Naive B cell (primary cell): ENCODE data around the gene EGLN1. TPM values are rescaled to one million over a fixed set of nuclear protein-coding genes. Genes with fewer than 3 reads are reported as not detected.
A peak's percentile ranks its signal among the peaks of the same experiment; 100 is the strongest.

Experiments used
- ATAC-seq, 2 donors: fragments of 150-1000 bp; cut with Tn5 transposase; 2 replicates each; pipeline ENCODE4 v1.10.0; 2021; ENCODE audit warnings: low read depth in 2 of 2, mild to moderate bottlenecking in 2 of 2, moderate library complexity in 2 of 2
- DNase-seq: peaks from one replicate; pipeline ENCODE4 v3.0.0; 2022
- H3K27ac Mint-ChIP-seq, 6 donors: one replicate each; pipeline ENCODE4 v1.8.0; 2020 to 2022; ENCODE audit warnings: mild to moderate bottlenecking in 6 of 6, mixed read lengths in 6 of 6, moderate library complexity in 5 of 6, inconsistent platforms in 2 of 6
- H3K27me3 Mint-ChIP-seq, 3 donors: one replicate each; pipeline ENCODE4 v1.8.0; 2021 to 2022; ENCODE audit warnings: mixed read lengths in 3 of 3, mild to moderate bottlenecking in 1 of 3
- H3K36me3 Mint-ChIP-seq, 2 donors: one replicate each; pipeline ENCODE4 v1.8.0; 2020 to 2022; ENCODE audit warnings: mixed read lengths in 2 of 2, inconsistent platforms in 1 of 2, mild to moderate bottlenecking in 1 of 2
- H3K4me1 Mint-ChIP-seq, 3 donors: one replicate each; pipeline ENCODE4 v1.8.0; 2020 to 2022; ENCODE audit warnings: mixed read lengths in 3 of 3, inconsistent platforms in 1 of 3, mild to moderate bottlenecking in 1 of 3, moderate library complexity in 1 of 3
- H3K4me3 Mint-ChIP-seq, 8 donors: one replicate each; pipeline ENCODE4 v1.8.0; 2020 to 2022; ENCODE audit warnings: mild to moderate bottlenecking in 8 of 8, mixed read lengths in 8 of 8, moderate library complexity in 8 of 8, inconsistent platforms in 2 of 8
- H3K9me3 Mint-ChIP-seq, 7 donors: one replicate each; pipeline ENCODE4 v1.8.0; 2020 to 2022; ENCODE audit warnings: mixed read lengths in 7 of 7, mild to moderate bottlenecking in 5 of 7, inconsistent platforms in 2 of 7, moderate library complexity in 1 of 7
- polyA plus RNA-seq, 6 donors: library from polyadenylated mRNA; unstranded; fragments of 300-500 nt; fragmentation: Illumina TruSeq; gene quantifications; one replicate each; pipeline ENCODE4 v1.2.3, GENCODE V29; 2021; ENCODE audit warnings: low read depth in 6 of 6

EGLN1 gene
- polyA plus RNA-seq, 6 donors from 2014 or later = 16.4 to 30.6 (median 21.6) TPM

DNA sequence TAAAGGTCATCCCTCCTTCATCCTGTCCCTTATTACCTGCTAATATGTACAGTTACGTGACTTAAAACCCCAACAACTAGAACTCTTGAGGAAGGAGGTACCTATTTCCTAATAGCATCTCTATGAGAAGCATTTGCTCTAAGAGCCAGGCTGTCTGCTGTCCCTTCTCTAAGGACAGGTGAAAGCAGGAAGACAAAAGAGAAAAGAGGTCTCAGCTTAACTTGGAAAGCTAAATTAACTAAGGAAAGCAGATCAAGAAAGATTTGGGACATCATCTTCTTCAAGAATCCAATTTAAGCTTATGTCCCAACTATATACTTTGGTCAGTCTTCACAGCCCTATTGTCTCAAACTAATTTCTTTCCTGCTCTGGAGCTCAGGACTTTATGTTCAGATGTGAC lies 2.9 kb downstream of the EGLN1 start:
- Mint-ChIP-seq H3K27me3 (no peaks in the 10 kb centered on the region), H3K27ac (peak overlapping the region in 2 of 6 donors; percentile 47 to 76), H3K36me3 (peaks cover 3 to 6% of the 10 kb centered on the region in 2 donors), H3K4me3 (peak overlapping the region in 7 of 8 donors; percentile 80 to 97 (median 93)), H3K9me3 (no peaks in the 10 kb centered on the region), H3K4me1 (peaks cover 44 to 59% (median 47%) of the 10 kb centered on the region in 3 donors)
- no peak for DNase-seq
- no peak for ATAC-seq

- Mint-ChIP-seq H3K4me3 (peak overlapping the region in 7 of 8 donors; percentile 31 to 93 (median 87)), H3K9me3 (no peaks in the 10 kb centered on the region), H3K36me3 (peaks cover 6 to 7% of the 10 kb centered on the region in 2 donors), H3K4me1 (peaks cover 48 to 63% (median 51%) of the 10 kb centered on the region in 3 donors), H3K27me3 (no peaks in the 10 kb centered on the region), H3K27ac (peak overlapping the region in 2 of 6 donors; percentile 20 to 47)
- DNase-seq (no peak), ATAC-seq (no peak)
Measured at GRCh38 chr1:231418741-231419107, 3.4 kb downstream of the EGLN1 start.

- ATAC-seq (no peak), DNase-seq (no peak)
- H3K27ac Mint-ChIP-seq = peak overlapping the region in 2 of 6 donors; percentile 20 to 53
- H3K36me3 Mint-ChIP-seq = peaks cover 8 to 9% of the 10 kb centered on the region in 2 donors
- no peaks in the 10 kb centered on the region for H3K27me3 Mint-ChIP-seq
- H3K4me1 Mint-ChIP-seq = peaks cover 53 to 68% (median 54%) of the 10 kb centered on the region in 3 donors
- H3K4me3 Mint-ChIP-seq = peak overlapping the region; percentile 31 to 93 (median 86)
- H3K9me3 Mint-ChIP-seq = no peaks in the 10 kb centered on the region
Measured at GRCh38 chr1:231418101-231418740, 3.9 kb downstream of the EGLN1 start.

GRCh38 chr1:231417513-231417912 lies 4.6 kb downstream of the EGLN1 start:
- H3K36me3 Mint-ChIP-seq = peaks cover 15 to 16% of the 10 kb centered on the region in 2 donors

GRCh38 chr1:231416901-231417300 lies 5.2 kb downstream of the EGLN1 start:
- Mint-ChIP-seq H3K4me3 (peak overlapping the region in 3 of 8 donors; percentile 4 to 90 (median 9)), H3K4me1 (peaks cover 52 to 71% (median 66%) of the 10 kb centered on the region in 3 donors), H3K27me3 (no peaks in the 10 kb centered on the region), H3K27ac (peak overlapping the region in 1 of 6 donors; percentile 59), H3K9me3 (no peaks in the 10 kb centered on the region), H3K36me3 (peaks cover 16 to 19% of the 10 kb centered on the region in 2 donors)
- no peak for DNase-seq
- ATAC-seq = no peak

More at GRCh38 chr1:231417513-231417912, 4.6 kb downstream of the EGLN1 start:
- Mint-ChIP-seq H3K27me3 (no peaks in the 10 kb centered on the region), H3K9me3 (no peaks in the 10 kb centered on the region), H3K4me3 (peak overlapping the region in 3 of 8 donors; percentile 9 to 90 (median 10)), H3K4me1 (peaks cover 54 to 69% (median 60%) of the 10 kb centered on the region in 3 donors), H3K27ac (no peak overlapping the region)
- ATAC-seq (no peak), DNase-seq (no peak)

DNA sequence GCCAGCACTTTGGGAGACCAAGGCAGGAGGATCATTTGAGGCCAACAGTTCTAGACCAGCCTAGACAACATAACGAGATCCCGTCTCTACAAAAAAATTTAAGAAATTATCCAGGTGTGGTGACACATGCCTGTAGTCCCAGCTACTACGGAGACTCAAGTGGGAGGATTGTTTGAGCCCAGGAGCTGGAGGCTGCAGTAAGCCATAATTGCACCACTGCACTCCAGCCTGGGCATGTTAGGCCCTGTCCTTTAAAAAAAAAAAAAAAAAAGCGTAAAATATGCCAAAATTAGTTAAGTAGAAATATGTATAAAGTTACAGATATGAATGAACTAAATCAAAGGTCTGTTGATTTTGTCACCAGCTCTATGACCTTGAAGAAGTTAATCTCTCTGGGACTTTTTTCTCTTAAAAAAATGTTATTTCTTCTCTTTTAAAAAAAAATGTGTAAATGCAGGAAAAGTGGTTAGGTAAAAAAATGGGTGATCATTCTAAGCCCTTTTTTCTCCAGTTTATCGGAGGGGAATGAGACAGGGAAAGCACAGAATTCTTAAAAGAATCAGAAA lies 7.0 kb downstream of the EGLN1 start:
- ATAC-seq = no peak
- no peak overlapping the region for H3K4me3 Mint-ChIP-seq
- no peak for DNase-seq
- H3K9me3 Mint-ChIP-seq = no peaks in the 10 kb centered on the region
- no peaks in the 10 kb centered on the region for H3K27me3 Mint-ChIP-seq
- peak overlapping the region in 1 of 6 donors; percentile 33 for H3K27ac Mint-ChIP-seq
- H3K36me3 Mint-ChIP-seq = peaks cover 16 to 19% of the 10 kb centered on the region in 2 donors
- peaks cover 46 to 72% (median 54%) of the 10 kb centered on the region in 3 donors for H3K4me1 Mint-ChIP-seq

GRCh38 chr1:231414260-231415016 lies 7.6 kb downstream of the EGLN1 start:
- Mint-ChIP-seq H3K27ac (peak overlapping the region in 4 of 6 donors; percentile 20 to 67 (median 46)), H3K36me3 (peaks cover 16 to 19% of the 10 kb centered on the region in 2 donors), H3K4me1 (peaks cover 39 to 65% (median 48%) of the 10 kb centered on the region in 3 donors), H3K27me3 (no peaks in the 10 kb centered on the region), H3K9me3 (no peaks in the 10 kb centered on the region), H3K4me3 (peak overlapping the region in 1 of 8 donors; percentile 14)
- ATAC-seq (no peak), DNase-seq (no peak)

DNA sequence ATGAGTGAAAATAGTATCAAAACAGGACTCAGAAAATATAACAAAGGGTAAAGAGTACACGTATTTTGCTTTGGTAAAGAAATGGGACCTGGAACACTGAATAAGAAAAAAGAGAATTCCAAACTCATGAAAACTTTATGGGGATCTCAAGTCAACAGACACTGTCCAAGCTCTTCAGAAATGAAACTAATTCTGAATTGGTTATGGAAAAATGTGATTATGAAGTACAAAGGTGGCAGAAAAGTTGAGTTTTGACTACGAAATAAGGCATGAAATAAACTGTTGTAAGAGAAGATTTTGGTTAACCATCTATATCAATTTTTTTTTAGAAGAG lies 8.4 kb downstream of the EGLN1 start:
- Mint-ChIP-seq H3K36me3 (peaks cover 16 to 19% of the 10 kb centered on the region in 2 donors), H3K4me1 (peaks cover 33 to 60% (median 43%) of the 10 kb centered on the region in 3 donors), H3K27ac (peak overlapping the region in 2 of 6 donors; percentile 4 to 67), H3K9me3 (no peaks in the 10 kb centered on the region), H3K27me3 (no peaks in the 10 kb centered on the region), H3K4me3 (peak overlapping the region in 2 of 8 donors; percentile 14 to 16)
- no peak for DNase-seq
- no peak for ATAC-seq

DNA sequence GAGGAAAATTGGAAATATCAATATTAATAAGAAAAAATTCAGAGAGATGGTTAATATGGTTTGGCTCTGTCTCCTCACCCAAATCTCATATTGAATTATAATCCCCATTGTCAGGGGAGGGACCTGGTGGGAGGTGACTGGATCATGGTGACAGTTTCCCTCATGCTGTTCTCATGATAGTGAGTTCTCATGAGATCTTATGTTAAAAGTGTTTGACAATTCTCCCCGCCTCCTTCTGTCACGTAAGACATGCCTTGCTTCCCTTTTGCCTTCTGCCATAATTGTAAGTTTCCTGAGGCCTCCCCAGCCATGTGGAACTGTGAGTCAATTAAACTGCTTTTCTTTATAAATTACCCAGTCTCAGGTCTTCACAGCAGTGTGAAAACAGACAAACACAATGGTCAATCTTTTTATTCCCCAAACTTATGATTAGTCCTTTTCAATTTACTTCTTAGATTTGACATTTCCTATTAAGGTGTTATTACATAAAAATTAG lies 11.0 kb downstream of the EGLN1 start:
- peaks cover 25 to 41% (median 31%) of the 10 kb centered on the region in 3 donors for H3K4me1 Mint-ChIP-seq
- peaks cover 13 to 16% of the 10 kb centered on the region in 2 donors for H3K36me3 Mint-ChIP-seq
- H3K9me3 Mint-ChIP-seq = no peaks in the 10 kb centered on the region
- DNase-seq (no peak), ATAC-seq (no peak)
- H3K27me3 Mint-ChIP-seq = no peaks in the 10 kb centered on the region
- peak overlapping the region in 2 of 6 donors; percentile 62 to 64 for H3K27ac Mint-ChIP-seq
- peak overlapping the region in 1 of 8 donors; percentile 59 for H3K4me3 Mint-ChIP-seq

- no peaks in the 10 kb centered on the region for H3K27me3 Mint-ChIP-seq
- H3K9me3 Mint-ChIP-seq = no peaks in the 10 kb centered on the region
- H3K27ac Mint-ChIP-seq = no peak overlapping the region
- H3K36me3 Mint-ChIP-seq = peaks cover 13 to 16% of the 10 kb centered on the region in 2 donors
- ATAC-seq = no peak
- no peak for DNase-seq
- no peak overlapping the region for H3K4me3 Mint-ChIP-seq
- H3K4me1 Mint-ChIP-seq = peaks cover 30 to 39% (median 34%) of the 10 kb centered on the region in 3 donors
Measured at GRCh38 chr1:231410036-231410612, 12.0 kb downstream of the EGLN1 start.

DNA sequence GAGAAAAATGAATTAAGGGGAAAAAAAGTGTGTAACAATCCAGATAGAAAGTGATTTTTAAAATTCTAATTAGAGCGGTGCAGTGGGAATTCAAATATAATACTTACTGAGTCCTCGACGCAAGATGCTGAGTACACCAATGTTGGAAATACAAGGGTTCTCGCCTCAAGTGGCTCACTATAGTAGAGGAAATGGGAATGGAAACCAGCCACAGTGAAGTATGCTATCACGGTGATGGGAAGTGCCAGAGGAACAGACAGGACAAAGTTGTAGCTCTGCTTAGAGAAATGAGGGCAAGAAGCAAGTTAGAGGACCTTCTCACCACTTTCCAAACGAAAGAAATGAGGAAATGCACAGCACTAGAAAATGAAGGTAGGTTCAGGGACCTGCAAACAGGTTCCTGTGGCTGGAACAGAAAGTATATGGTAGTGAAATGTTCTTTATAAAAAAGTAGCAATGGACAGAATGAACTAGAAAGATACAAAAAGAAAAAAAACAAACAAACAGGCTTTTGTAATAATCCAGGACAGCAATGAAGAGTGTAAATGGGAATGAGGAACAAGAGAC lies 13.5 kb downstream of the EGLN1 start:
- H3K27me3 Mint-ChIP-seq = no peaks in the 10 kb centered on the region
- no peaks in the 10 kb centered on the region for H3K9me3 Mint-ChIP-seq

GRCh38 chr1:231407547-231408396 lies 14.3 kb downstream of the EGLN1 start:
- no peak for DNase-seq
- H3K27ac Mint-ChIP-seq = no peak overlapping the region
- H3K4me1 Mint-ChIP-seq = peaks cover 16 to 17% (median 17%) of the 10 kb centered on the region in 3 donors
- peaks cover 4 to 6% of the 10 kb centered on the region in 2 donors for H3K36me3 Mint-ChIP-seq
- no peak overlapping the region for H3K4me3 Mint-ChIP-seq
- no peak for ATAC-seq
- H3K27me3 Mint-ChIP-seq = no peaks in the 10 kb centered on the region
- H3K9me3 Mint-ChIP-seq = no peaks in the 10 kb centered on the region

More for the DNA sequence above, 13.5 kb downstream of the EGLN1 start:
- H3K36me3 Mint-ChIP-seq = peaks cover 9 to 13% of the 10 kb centered on the region in 2 donors
- peaks cover 23 to 26% (median 25%) of the 10 kb centered on the region in 3 donors for H3K4me1 Mint-ChIP-seq
- no peak overlapping the region for H3K4me3 Mint-ChIP-seq
- H3K27ac Mint-ChIP-seq = no peak overlapping the region
- DNase-seq = no peak
- ATAC-seq = no peak
